ENCODE measurements around the gene IL17C.

DNA sequence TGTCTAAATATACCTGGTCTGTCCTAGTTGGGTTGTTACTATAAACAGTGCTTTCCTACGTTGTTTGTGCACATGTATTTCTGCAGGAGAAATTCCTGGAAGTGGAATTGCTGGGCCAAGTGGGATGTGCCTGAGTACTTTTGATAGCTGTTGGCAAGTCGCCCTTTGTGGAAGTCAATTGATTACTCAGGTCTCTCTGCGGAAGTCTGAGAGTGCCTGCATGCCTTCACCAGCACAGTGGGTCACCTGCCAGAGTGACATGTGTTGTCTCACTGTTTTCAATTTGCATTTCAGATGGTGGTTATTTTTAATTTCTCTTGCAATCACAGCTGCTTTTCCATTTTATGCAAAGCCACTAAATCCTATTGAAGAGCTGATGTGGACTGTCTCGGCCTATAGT lies 26.8 kb downstream of the IL17C start:
- TF ChIP-seq, protein P1, sequence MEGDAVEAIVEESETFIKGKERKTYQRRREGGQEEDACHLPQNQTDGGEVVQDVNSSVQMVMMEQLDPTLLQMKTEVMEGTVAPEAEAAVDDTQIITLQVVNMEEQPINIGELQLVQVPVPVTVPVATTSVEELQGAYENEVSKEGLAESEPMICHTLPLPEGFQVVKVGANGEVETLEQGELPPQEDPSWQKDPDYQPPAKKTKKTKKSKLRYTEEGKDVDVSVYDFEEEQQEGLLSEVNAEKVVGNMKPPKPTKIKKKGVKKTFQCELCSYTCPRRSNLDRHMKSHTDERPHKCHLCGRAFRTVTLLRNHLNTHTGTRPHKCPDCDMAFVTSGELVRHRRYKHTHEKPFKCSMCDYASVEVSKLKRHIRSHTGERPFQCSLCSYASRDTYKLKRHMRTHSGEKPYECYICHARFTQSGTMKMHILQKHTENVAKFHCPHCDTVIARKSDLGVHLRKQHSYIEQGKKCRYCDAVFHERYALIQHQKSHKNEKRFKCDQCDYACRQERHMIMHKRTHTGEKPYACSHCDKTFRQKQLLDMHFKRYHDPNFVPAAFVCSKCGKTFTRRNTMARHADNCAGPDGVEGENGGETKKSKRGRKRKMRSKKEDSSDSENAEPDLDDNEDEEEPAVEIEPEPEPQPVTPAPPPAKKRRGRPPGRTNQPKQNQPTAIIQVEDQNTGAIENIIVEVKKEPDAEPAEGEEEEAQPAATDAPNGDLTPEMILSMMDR (IDR thresholded peaks at IDR 0.05; ENCODE audit: low read length), result no peak
- TF ChIP-seq EZH2 (IDR thresholded peaks at IDR 0.05; ENCODE audit: borderline replicate concordance, low read length), result no peak
